ENCODE results near the gene FAM204A.

The FAM204A gene

GRCh38 chr10:118341791-118342637 lies at the start of gene FAM204A:
FAM204A (minus strand) TSS chr10:118342324; CDS start chr10:118336415, 5,909 bp downstream.
- DNase-seq = peak; percentile 91 to 94

- DNase-seq = no peak
Measured at GRCh38 chr10:118383699-118384098, 41.6 kb upstream of the FAM204A start.

- no peak for DNase-seq
Measured at GRCh38 chr10:118383063-118383689, 41.1 kb upstream of the FAM204A start.

GRCh38 chr10:118374404-118374803 lies 32.3 kb upstream of the FAM204A start:
- DNase-seq = no peak

- DNase-seq = no peak
Measured at GRCh38 chr10:118373786-118374185, 31.7 kb upstream of the FAM204A start.

GRCh38 chr10:118370499-118370898 lies 28.4 kb upstream of the FAM204A start:
- DNase-seq = no peak

- DNase-seq = no peak
Measured at GRCh38 chr10:118369641-118370205, 27.6 kb upstream of the FAM204A start.

- DNase-seq = no peak
Measured at GRCh38 chr10:118365702-118366101, 23.6 kb upstream of the FAM204A start.

- no peak for DNase-seq
Measured at GRCh38 chr10:118362103-118362502, 20.0 kb upstream of the FAM204A start.

GRCh38 chr10:118358327-118358726 lies 16.2 kb upstream of the FAM204A start:
- DNase-seq = no peak

- DNase-seq = no peak
Measured at GRCh38 chr10:118357841-118358240, 15.7 kb upstream of the FAM204A start.

GRCh38 chr10:118356628-118357027 lies 14.5 kb upstream of the FAM204A start:
- DNase-seq = no peak

GRCh38 chr10:118355234-118355633 lies 13.1 kb upstream of the FAM204A start:
- DNase-seq = no peak

- DNase-seq = no peak
Measured at GRCh38 chr10:118349235-118349634, 7.1 kb upstream of the FAM204A start.

- DNase-seq = no peak
Measured at GRCh38 chr10:118343549-118343948, 1.4 kb upstream of the FAM204A start.

- DNase-seq = no peak
Measured at GRCh38 chr10:118343115-118343514, 991 bp upstream of the FAM204A start.

GRCh38 chr10:118342638-118343020 lies 505 bp upstream of the FAM204A start:
- no peak for DNase-seq

- no peak for DNase-seq
Measured at GRCh38 chr10:118340486-118340885, 1.6 kb downstream of the FAM204A start.

- no peak for DNase-seq
Measured at GRCh38 chr10:118339111-118339510, 3.0 kb downstream of the FAM204A start.

GRCh38 chr10:118337356-118337755 lies 4.8 kb downstream of the FAM204A start:
- no peak for DNase-seq

- no peak for DNase-seq
Measured at GRCh38 chr10:118333871-118334270, 8.3 kb downstream of the FAM204A start.

GRCh38 chr10:118332948-118333710 lies 9.0 kb downstream of the FAM204A start:
- no peak for DNase-seq

GRCh38 chr10:118332236-118332635 lies 9.9 kb downstream of the FAM204A start:
- no peak for DNase-seq

Data from stimulated activated CD4-positive, alpha-beta T cell treated with anti-CD3 and anti-CD28 coated beads, Interleukin-4, amount 100 ng/mL, for 4 hours (primary cell).